Measurements from ENCODE around the gene GPAM. TPM values are rescaled to one million over a fixed set of nuclear protein-coding genes. Genes with fewer than 3 reads are reported as not detected.

GPAM gene
- total and polyA plus RNA-seq, 10 of the 15 experiments (the other 5 are each of a cell fraction or from before 2014, with no cell fraction given) = 3.3 to 9.4 (median 7.4) TPM

GRCh38 chr10:112175409-112175808 is 8.2 kb downstream of the GPAM start:
- ChIA-PET POLR2A (no interaction called here), CTCF (interaction anchor here (0.8 kb wide), 1 partner anchor 133 kb away, joined by 3 read pairs; no protein-coding TSS in a partner anchor), RAD21 (ENCODE audit: unreplicated experiment) (no interaction called here), SMC1A (ENCODE audit: uncharacterized antibody, unreplicated experiment) (interaction anchor here (1.5 kb wide), 1 partner anchor 13 kb away, joined by 4 read pairs; no protein-coding TSS in a partner anchor)
- in situ Hi-C loops (cut with MboI) = no loop called here
- BruUV-seq (replicated peaks) = no TSS peak
- FAIRE-seq (no peak), DNase-seq (ENCODE audit: low read depth, low spot score) (no peak), ATAC-seq (no peak)
- no peak for TF ChIP-seq GATAD2B (conservative IDR thresholded peaks at IDR 0.05; ENCODE audit: low read depth)
- no peak for TF ChIP-seq CEBPB (IDR thresholded peaks at IDR 0.05; ENCODE audit: borderline replicate concordance in 1 of 2, low read depth in 2 of 2, low read length in 2 of 2)
- no peak for TF ChIP-seq TCF12 (IDR thresholded peaks at IDR 0.05; ENCODE audit: low read depth, low read length)
- no peak for TF ChIP-seq HCFC1 (IDR thresholded peaks at IDR 0.05; ENCODE audit: low read length)
- TF ChIP-seq ATF3 (IDR thresholded peaks at IDR 0.05; ENCODE audit: borderline replicate concordance, extremely low read depth, low read depth, low read length) = no peak
- TF ChIP-seq GABPA (IDR thresholded peaks at IDR 0.05; ENCODE audit: low read depth) = no peak
- no peak overlapping the region for H2AFZ ChIP-seq (ENCODE audit: control insufficient read depth, low read depth, low read length)
- H4K20me1 ChIP-seq (ENCODE audit: control insufficient read depth, insufficient read depth) = no peaks in the 10 kb centered on the region
- no peaks in the 10 kb centered on the region for H3K4me1 ChIP-seq (ENCODE audit: control insufficient read depth, insufficient read depth, low read length)
- 97% methylated on average over 8 of the region's 8 CpGs for WGBS (ENCODE audit: insufficient coverage, insufficient replicate concordance, low lambda C conversion rate, missing lambda C conversion rate)
- intact Hi-C loops (cut with micrococcal nuclease; ENCODE audit: unreplicated experiment) = no loop called here
- no peak overlapping the region for H3K4me3 ChIP-seq
- H3K9me3 ChIP-seq (replicated peaks; ENCODE audit: control insufficient read depth, insufficient read depth, low read length) = no peaks in the 10 kb centered on the region
- H3K4me2 ChIP-seq (ENCODE audit: control insufficient read depth, insufficient read depth) = no peak overlapping the region
- no peaks in the 10 kb centered on the region for H3K27me3 ChIP-seq (replicated peaks in 1 of 2; ENCODE audit: control insufficient read depth in 2 of 2, insufficient read depth in 2 of 2, low read length in 1 of 2)
- H3K27ac ChIP-seq (ENCODE audit: control insufficient read depth, insufficient read depth) = no peak overlapping the region
- H3K36me3 ChIP-seq (ENCODE audit: control insufficient read depth in 2 of 2, insufficient read depth in 2 of 2, low read length in 1 of 2) = peaks cover 0 to 1% of the 10 kb centered on the region in 2 experiments; a peak in 2 of 4 replicates
- no peak overlapping the region for H3K9ac ChIP-seq (ENCODE audit: control insufficient read depth, insufficient read depth, low read length)
- H3K79me2 ChIP-seq (ENCODE audit: control insufficient read depth, insufficient read depth, low read length) = no peaks in the 10 kb centered on the region

DNA sequence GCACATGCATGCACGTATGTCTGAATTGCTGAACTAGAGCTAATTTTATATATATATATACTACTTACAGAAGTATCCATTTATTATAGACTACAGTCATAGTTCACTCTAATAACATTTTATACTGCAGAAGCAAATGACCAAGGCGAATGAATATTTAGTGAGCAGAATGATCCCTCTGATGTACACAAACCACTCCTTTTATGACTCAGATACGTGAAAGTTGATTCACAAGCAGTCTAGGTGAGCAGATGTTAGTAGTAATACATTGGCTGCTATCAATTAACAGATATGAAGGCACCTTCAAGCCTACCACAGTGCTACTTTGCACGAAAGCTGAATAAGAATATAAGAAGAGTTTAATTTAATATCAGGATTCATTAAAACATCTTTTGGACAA is 10.4 kb downstream of the GPAM start:
- ChIA-PET RAD21 (ENCODE audit: unreplicated experiment) (no interaction called here), SMC1A (ENCODE audit: uncharacterized antibody, unreplicated experiment) (interaction anchor here (0.8 to 1.2 kb wide), 2 partner anchors 12 to 16 kb away, joined by 3 to 4 read pairs; no protein-coding TSS in a partner anchor), POLR2A (no interaction called here), CTCF (interaction anchor here (0.8 to 4.0 kb wide), 4 partner anchors 10 to 299 kb away, joined by 3 to 14 read pairs (median 5); partner anchors contain the start of gene GPAM)
- Histone ChIP-seq H3K27ac (ENCODE audit: control insufficient read depth, insufficient read depth) (no peak overlapping the region), H3K9me3 (replicated peaks; ENCODE audit: control insufficient read depth, insufficient read depth, low read length) (no peaks in the 10 kb centered on the region), H3K4me1 (ENCODE audit: control insufficient read depth, insufficient read depth, low read length) (no peaks in the 10 kb centered on the region), H3K4me3 (no peak overlapping the region), H3K9ac (ENCODE audit: control insufficient read depth, insufficient read depth, low read length) (no peak overlapping the region), H3K79me2 (ENCODE audit: control insufficient read depth, insufficient read depth, low read length) (no peaks in the 10 kb centered on the region), H2AFZ (ENCODE audit: control insufficient read depth, low read depth, low read length) (no peak overlapping the region), H3K36me3 (ENCODE audit: control insufficient read depth in 2 of 2, insufficient read depth in 2 of 2, low read length in 1 of 2) (peaks cover 1 to 12% of the 10 kb centered on the region in 2 experiments; a peak in 3 of 4 replicates), H3K27me3 (replicated peaks in 1 of 2; ENCODE audit: control insufficient read depth in 2 of 2, insufficient read depth in 2 of 2, low read length in 1 of 2) (no peaks in the 10 kb centered on the region), H4K20me1 (ENCODE audit: control insufficient read depth, insufficient read depth) (no peaks in the 10 kb centered on the region), H3K4me2 (ENCODE audit: control insufficient read depth, insufficient read depth) (no peak overlapping the region)
- no peak for DNase-seq (ENCODE audit: low read depth, low spot score)
- BruUV-seq (replicated peaks) = no TSS peak
- FAIRE-seq = no peak
- WGBS (ENCODE audit: insufficient coverage, insufficient replicate concordance, low lambda C conversion rate, missing lambda C conversion rate) = 87% methylated on average over 4 of the region's 4 CpGs
- no peak for ATAC-seq
- intact Hi-C loops (cut with micrococcal nuclease; ENCODE audit: unreplicated experiment) = no loop called here
- in situ Hi-C loops (cut with MboI) = no loop called here
- TF ChIP-seq HDGF (IDR thresholded peaks at IDR 0.05) (no peak), STAT1 (conservative IDR thresholded peaks at IDR 0.05) (no peak), BHLHE40 (IDR thresholded peaks at IDR 0.05; ENCODE audit: borderline replicate concordance in 1 of 2, low read depth in 2 of 2, low read length in 1 of 2) (no peak), IRF5 (IDR thresholded peaks at IDR 0.05; ENCODE audit: borderline replicate concordance) (no peak), SMAD1 (IDR thresholded peaks at IDR 0.05; ENCODE audit: low read depth, partially characterized antibody) (no peak), SUPT20H (IDR thresholded peaks at IDR 0.05; ENCODE audit: borderline replicate concordance, control insufficient read depth, low read depth, low read length) (no peak), CREM (IDR thresholded peaks at IDR 0.05; ENCODE audit: low read depth) (no peak)
